HUES48 (cell line): ENCODE results near the gene OLFML3.
"Not testable (repeated sequence)": the region's sequence is repeated elsewhere in the genome, so short reads cannot be mapped to it uniquely, and the experiment has no call there.

Experiments
- H3K27ac ChIP-seq: one replicate; pipeline ENCODE4 v1.7.0; 2013; ENCODE audit warnings: low read depth, low read length, inconsistent platforms
- H3K27me3 ChIP-seq: 2 replicates; pipeline ENCODE4 v1.6.1; 2013; ENCODE audit warnings: mild to moderate bottlenecking, low read length; ENCODE audit not compliant: control insufficient read depth, insufficient read depth
- H3K36me3 ChIP-seq: 2 replicates; pipeline ENCODE4 v1.6.1; 2013; ENCODE audit warnings: low read length; ENCODE audit not compliant: control insufficient read depth, insufficient read depth
- H3K4me1 ChIP-seq: 2 replicates; pipeline ENCODE4 v1.6.1; 2013; ENCODE audit warnings: mild to moderate bottlenecking, low read length; ENCODE audit not compliant: control insufficient read depth, insufficient read depth
- H3K4me3 ChIP-seq: 2 replicates; pipeline ENCODE4 v1.5.1; 2013; ENCODE audit warnings: mild to moderate bottlenecking, low read depth, low read length
- H3K9ac ChIP-seq: 2 replicates; pipeline ENCODE4 v1.6.1; 2013; ENCODE audit warnings: mild to moderate bottlenecking, low read depth, low read length, moderate library complexity
- H3K9me3 ChIP-seq: 2 replicates; pipeline ENCODE4 v1.6.1; 2013; ENCODE audit warnings: low read length; ENCODE audit not compliant: control insufficient read depth, insufficient read depth

Gene OLFML3

DNA sequence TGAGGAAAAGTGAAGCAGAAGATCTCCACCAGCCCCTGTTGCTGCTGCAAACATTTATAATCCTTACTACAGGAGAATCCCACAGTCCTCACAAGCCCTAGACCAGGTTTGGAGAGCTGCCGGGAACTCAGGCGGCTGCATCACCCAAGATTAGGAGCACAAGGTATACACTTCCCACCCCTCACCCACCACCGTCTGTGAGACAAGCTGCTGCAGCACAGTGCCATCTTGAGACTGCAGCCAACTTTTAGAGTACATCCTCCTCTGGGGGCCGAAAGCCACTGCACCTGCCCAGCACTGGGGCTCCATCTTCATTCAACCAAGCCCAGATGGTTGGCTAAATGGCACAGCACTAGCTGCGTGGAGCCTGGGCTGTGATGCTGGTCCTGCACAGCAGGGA is 13.8 kb downstream of the OLFML3 start:
- Histone ChIP-seq H3K4me1 (no peaks in the 10 kb centered on the region), H3K9me3 (peaks cover 12% of the 10 kb centered on the region), H3K9ac (no peak overlapping the region), H3K4me3 (no peak overlapping the region), H3K36me3 (no peaks in the 10 kb centered on the region), H3K27ac (no peak overlapping the region), H3K27me3 (peaks cover 10% of the 10 kb centered on the region; the same call in 1 of the 2 replicates)

DNA sequence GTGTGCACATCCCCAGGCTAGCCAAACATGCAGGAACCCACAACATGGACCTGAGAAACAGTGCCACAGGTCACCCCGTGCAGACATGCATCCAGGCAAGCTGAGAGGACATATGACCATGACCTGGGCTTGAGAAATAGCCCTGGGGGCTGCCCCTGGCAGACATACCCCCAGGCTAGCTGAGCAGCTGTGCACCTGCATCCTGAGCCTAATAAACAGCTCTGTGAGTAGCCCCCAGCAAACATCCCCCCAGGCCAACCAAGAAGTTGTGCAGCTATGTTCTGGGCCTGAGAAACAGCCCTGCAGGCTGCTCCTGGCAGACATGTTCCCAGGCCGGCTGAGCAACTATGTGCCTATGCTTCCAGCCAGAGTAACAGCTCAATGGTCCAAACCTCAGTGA is 14.5 kb downstream of the OLFML3 start:
- H3K27ac ChIP-seq: no peak overlapping the region
- no peak overlapping the region for H3K9ac ChIP-seq
- peaks cover 12% of the 10 kb centered on the region for H3K9me3 ChIP-seq
- no peak overlapping the region for H3K4me3 ChIP-seq
- H3K4me1 ChIP-seq: no peaks in the 10 kb centered on the region
- peaks cover 10% of the 10 kb centered on the region; the same call in 1 of the 2 replicates for H3K27me3 ChIP-seq
- no peaks in the 10 kb centered on the region for H3K36me3 ChIP-seq

DNA sequence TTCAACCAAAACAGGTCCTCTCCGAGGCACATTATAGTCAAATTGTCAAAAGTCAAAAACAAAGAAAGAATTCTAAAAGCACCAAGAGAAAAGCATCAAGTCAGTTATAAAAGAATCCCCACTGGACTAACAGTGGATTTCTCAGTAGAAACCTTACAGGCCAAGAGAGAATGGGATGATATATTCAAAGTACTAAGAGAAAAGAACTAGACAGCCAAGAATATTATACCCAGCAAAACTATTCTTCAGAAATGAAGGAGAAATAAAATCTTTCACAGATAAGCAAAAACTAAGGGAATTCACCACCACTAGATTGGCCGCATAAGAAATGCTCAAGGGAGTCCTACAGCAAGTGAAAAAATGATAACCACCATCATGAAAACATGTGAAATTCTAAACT is 16.1 kb downstream of the OLFML3 start:
- H3K4me3 ChIP-seq: no peak overlapping the region
- peaks cover 3% of the 10 kb centered on the region; the same call in 1 of the 2 replicates for H3K27me3 ChIP-seq
- peaks cover 6% of the 10 kb centered on the region for H3K4me1 ChIP-seq
- H3K9me3 ChIP-seq: peaks cover 12% of the 10 kb centered on the region
- no peaks in the 10 kb centered on the region for H3K36me3 ChIP-seq
- H3K27ac ChIP-seq: no peak overlapping the region
- H3K9ac ChIP-seq: no peak overlapping the region

DNA sequence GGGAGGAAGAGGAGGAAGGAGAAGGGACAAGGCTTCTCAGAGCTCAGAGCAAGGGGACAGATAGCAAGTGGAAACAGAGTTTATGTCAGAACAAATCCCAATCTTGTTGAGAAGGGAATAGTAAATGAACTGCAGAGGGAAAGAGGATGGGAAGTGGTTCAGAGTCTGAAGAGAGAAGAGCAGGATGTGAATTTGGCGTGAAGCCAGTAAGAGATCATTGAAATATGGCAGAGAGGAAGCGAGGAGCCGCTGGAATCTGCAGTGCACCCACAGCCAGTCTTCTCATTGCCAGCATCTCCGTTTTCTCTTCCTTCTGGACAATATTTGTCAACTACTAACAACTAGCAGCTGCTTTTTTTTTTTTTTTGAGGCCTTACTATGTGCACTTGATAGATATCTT is 19.1 kb downstream of the OLFML3 start:
- Histone ChIP-seq H3K9me3 (peaks cover 12% of the 10 kb centered on the region), H3K27me3 (peaks cover 5% of the 10 kb centered on the region; the same call in 1 of the 2 replicates), H3K4me3 (no peak overlapping the region), H3K27ac (no peak overlapping the region), H3K36me3 (no peaks in the 10 kb centered on the region), H3K9ac (no peak overlapping the region), H3K4me1 (peaks cover 19% of the 10 kb centered on the region)

DNA sequence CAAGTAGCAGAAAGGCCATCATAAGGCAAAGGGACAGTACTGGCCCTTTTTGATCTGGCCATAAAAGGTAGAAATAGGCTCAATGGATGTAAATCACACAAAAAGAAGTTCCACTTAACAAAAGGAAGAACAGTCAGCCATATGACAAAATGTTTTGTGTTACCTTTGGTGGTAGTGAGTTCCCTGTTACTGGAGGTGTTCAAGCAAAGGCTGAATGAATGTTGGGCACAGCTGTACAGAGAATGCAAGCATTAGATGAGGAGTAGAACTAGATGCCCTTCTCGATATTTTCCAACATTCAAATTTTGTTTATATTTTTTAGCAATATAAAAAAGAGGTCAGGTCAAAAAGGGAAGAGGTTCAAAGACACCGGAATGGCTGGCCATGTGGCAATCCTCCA is 20.0 kb downstream of the OLFML3 start:
- Histone ChIP-seq H3K9ac (no peak overlapping the region), H3K9me3 (peaks cover 12% of the 10 kb centered on the region), H3K27ac (no peak overlapping the region), H3K36me3 (no peaks in the 10 kb centered on the region), H3K27me3 (peaks cover 5% of the 10 kb centered on the region; the same call in 1 of the 2 replicates), H3K4me1 (peaks cover 19% of the 10 kb centered on the region), H3K4me3 (no peak overlapping the region)

DNA sequence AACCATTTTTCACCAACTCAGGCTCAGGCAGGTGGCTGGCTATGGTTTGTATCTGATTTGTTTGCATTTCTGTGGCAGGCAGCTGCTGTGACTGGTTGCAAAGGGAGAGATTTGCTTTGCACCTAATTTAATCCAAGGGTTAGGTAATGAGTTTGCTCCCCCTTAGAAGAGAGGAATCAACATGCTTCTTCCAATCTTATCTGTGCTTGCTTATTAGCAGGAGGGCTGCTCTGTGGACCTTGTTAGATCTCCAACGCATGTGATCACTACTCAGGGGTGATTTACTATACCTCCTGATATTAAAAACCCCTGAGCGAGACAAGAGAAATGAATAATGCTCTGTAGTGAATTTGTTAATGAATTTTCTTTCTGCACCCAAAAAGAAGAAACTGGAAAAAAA is 20.5 kb downstream of the OLFML3 start:
- Histone ChIP-seq H3K4me1 (peaks cover 19% of the 10 kb centered on the region), H3K36me3 (no peaks in the 10 kb centered on the region), H3K27ac (no peak overlapping the region), H3K27me3 (peaks cover 8% of the 10 kb centered on the region; the same call in 1 of the 2 replicates), H3K9ac (no peak overlapping the region), H3K4me3 (no peak overlapping the region), H3K9me3 (peaks cover 12% of the 10 kb centered on the region)

DNA sequence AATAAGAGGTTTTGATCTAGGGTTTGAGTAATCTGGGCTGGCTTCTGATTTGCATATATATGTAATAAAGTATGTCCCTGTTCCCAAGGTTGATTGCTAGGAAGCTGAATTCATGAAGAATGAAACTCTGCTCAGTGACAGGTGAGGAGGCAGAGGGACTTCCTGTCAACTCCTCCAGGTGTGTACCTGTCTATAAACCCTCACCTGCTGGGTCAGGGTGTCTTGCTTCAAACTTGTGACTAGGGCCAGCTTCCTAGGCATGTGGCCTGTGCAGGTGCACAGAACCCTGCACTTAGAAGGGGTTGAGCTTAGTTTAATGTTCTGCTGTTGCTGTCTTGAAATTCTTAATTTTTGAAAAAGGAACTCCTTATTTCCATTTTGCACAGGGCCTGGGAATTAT is 21.1 kb downstream of the OLFML3 start:
- Histone ChIP-seq H3K4me1 (peaks cover 19% of the 10 kb centered on the region), H3K27ac (no peak overlapping the region), H3K36me3 (no peaks in the 10 kb centered on the region), H3K9me3 (peaks cover 5% of the 10 kb centered on the region), H3K4me3 (no peak overlapping the region), H3K27me3 (peaks cover 8% of the 10 kb centered on the region; the same call in 1 of the 2 replicates), H3K9ac (no peak overlapping the region)

DNA sequence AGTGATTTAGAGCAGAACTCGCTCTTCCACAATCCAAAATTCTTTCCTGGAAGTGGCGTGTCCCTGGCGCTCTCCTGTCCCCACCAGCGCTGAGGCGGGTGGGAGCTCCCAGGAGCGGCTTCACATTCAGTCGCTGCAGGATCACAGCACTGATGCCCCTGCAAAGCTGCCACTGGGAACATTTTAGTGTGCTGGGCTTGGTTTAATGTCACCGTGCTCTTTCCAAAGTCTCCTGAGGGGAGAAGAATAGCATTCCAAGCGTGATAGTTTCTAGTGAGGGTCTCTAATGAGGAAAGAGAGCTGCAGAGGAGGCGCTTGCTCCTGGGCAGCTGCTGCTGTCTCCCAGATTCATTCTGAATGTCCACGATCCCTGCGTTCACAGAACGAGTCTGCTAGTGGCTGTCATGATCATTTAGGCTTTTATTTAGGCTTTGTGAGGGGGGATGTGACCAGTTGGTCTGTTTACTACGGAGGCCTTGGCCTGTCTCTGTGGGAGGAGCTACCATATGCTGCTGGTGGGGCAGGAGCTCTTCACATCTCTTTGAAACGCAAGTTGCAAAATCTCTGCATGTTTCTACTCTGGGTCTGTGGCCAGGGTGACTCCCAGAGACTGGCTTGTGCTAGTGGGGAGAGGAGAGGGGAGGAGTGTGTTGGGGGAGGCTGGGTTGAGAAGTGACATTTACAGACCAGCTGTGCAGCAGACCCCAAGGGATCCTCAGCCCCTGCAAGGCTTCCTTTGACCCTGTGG is 23.4 kb downstream of the OLFML3 start:
- H3K36me3 ChIP-seq: no peaks in the 10 kb centered on the region
- H3K9ac ChIP-seq: no peak overlapping the region
- peak overlapping the region; percentile 39 for H3K27ac ChIP-seq
- no peaks in the 10 kb centered on the region for H3K9me3 ChIP-seq
- H3K4me1 ChIP-seq: peaks cover 19% of the 10 kb centered on the region
- peaks cover 8% of the 10 kb centered on the region; the same call in 1 of the 2 replicates for H3K27me3 ChIP-seq
- H3K4me3 ChIP-seq: no peak overlapping the region

DNA sequence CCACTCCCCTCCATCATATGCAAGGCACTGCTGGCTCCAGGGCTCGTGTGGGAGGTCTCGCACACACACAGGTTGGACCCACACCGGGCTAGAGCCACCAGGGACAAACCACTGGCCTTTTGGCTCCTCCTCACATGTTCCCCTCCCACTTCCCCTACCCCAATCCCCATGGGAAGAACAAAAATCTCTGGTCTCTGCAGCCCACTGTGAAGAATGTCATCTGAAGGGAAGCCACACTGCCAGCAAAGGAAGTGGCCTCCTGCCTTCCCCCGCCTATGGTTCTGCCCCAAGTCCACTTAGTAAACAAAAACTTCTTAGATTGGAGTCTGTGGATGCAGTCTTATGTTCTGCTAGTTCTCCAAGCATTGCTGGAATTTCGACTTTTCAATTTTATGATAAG is 24.2 kb downstream of the OLFML3 start:
- Histone ChIP-seq H3K27me3 (peaks cover 8% of the 10 kb centered on the region; the same call in 1 of the 2 replicates), H3K4me1 (peaks cover 25% of the 10 kb centered on the region), H3K9me3 (no peaks in the 10 kb centered on the region), H3K27ac (no peak overlapping the region), H3K9ac (no peak overlapping the region), H3K4me3 (no peak overlapping the region), H3K36me3 (no peaks in the 10 kb centered on the region)

DNA sequence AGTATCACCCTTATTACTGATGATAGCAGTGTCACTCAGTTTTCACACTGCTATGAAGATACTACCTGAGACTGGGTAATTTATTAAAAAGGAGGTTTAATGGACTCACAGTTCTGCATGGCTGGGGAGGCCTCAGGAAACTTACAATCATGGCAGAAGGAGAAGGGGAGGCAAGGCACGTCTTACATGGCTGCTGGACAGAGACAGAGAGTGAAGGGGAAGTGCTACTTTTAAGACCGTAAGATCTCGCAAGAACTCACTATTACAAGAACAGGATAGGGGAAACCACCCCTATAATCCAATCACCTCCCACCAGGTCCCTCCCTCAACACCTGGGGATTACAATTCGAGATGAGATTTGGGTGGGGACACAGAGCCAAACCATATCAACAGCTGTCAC is 27.6 kb downstream of the OLFML3 start:
- H3K4me3 ChIP-seq, H3K9me3 ChIP-seq, H3K36me3 ChIP-seq, H3K9ac ChIP-seq, H3K27me3 ChIP-seq, H3K27ac ChIP-seq: not testable (repeated sequence)
- H3K4me1 ChIP-seq: peaks cover 28% of the 10 kb centered on the region

DNA sequence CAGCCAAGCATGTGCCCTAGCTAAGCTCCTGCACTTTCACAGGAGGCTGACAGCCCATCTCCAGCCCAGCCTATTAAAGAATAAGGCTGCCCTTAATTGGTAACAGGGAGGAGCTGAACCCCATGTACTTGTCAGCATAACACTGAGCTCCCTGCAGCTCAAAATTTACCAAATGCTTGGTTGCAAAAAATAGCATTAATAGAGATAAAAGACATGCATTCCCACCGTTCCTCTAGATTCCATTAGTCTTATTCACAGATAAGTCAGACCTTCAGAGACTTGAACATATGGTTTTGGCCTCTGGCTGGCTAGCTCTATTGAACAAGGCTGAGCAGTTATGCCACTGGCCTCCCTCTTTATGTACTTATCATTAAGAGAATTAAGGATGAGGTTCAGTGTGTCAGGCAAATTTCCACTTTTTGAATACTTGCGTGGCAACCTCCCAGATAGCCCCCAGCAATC is 29.2 kb downstream of the OLFML3 start:
- no peak overlapping the region for H3K4me3 ChIP-seq
- no peaks in the 10 kb centered on the region for H3K36me3 ChIP-seq
- peaks cover 3% of the 10 kb centered on the region; the same call in 1 of the 2 replicates for H3K27me3 ChIP-seq
- H3K9ac ChIP-seq: no peak overlapping the region
- H3K27ac ChIP-seq: peak overlapping the region; percentile 52
- no peaks in the 10 kb centered on the region for H3K9me3 ChIP-seq
- peaks cover 16% of the 10 kb centered on the region for H3K4me1 ChIP-seq
